Measurements from ENCODE around the gene SLC10A7. TPM values are rescaled to one million over a fixed set of nuclear protein-coding genes. Genes with fewer than 3 reads are reported as not detected.

Gene SLC10A7
- total RNA-seq, 2 experiments from 2014 or later, result 10.7 to 11.0 TPM

DNA sequence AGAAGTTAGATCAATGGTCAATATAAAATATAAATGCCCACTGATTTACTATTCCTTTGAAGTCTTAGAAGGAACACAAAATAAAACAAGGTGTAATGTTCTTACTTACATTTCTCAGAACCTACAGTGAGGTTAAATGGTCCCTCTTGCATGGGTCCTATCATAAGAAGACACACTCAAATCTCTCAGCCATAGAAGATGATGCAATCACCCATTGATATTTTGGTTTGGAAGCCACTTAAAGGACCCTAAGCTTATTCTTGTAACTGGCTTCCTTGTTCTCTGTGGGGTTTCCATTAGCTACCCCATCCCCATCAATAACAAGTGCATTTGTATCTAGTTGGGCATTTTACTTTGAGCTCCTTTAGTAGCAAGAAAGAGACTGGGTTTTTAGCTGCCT, 292.3 kb downstream of the SLC10A7 start:
- peaks cover 2% of the 10 kb centered on the region for H3K9me3 Mint-ChIP-seq
- no peaks in the 10 kb centered on the region for H3K27me3 Mint-ChIP-seq
- H3K4me1 Mint-ChIP-seq (ENCODE audit: low read depth), result no peaks in the 10 kb centered on the region
- H3K36me3 Mint-ChIP-seq (ENCODE audit: low read depth), result no peaks in the 10 kb centered on the region
- TF ChIP-seq CTCF (IDR thresholded peaks at IDR 0.05), result no peak
- no peak for DNase-seq
- intact Hi-C loops (cut with micrococcal nuclease), result no loop called here
- ChIA-PET CTCF (interaction anchor here (1.1 kb wide), 1 partner anchor 868 kb away, joined by 4 read pairs; no protein-coding TSS in a partner anchor), POLR2A (no interaction called here)
- no peak for ATAC-seq
- no peak overlapping the region for H3K27ac Mint-ChIP-seq
- H3K4me3 Mint-ChIP-seq, result no peak overlapping the region

- Mint-ChIP-seq H3K27ac (no peak overlapping the region), H3K9me3 (no peaks in the 10 kb centered on the region), H3K27me3 (no peaks in the 10 kb centered on the region), H3K4me3 (no peak overlapping the region), H3K4me1 (ENCODE audit: low read depth) (no peaks in the 10 kb centered on the region), H3K36me3 (ENCODE audit: low read depth) (no peaks in the 10 kb centered on the region)
- ChIA-PET POLR2A (no interaction called here), CTCF (no interaction called here)
- ATAC-seq (no peak), DNase-seq (no peak)
- TF ChIP-seq CTCF (IDR thresholded peaks at IDR 0.05), result no peak
- intact Hi-C loops (cut with micrococcal nuclease), result no loop called here
Observed at GRCh38 chr4:146224326-146224966, 297.3 kb downstream of the SLC10A7 start.

DNA sequence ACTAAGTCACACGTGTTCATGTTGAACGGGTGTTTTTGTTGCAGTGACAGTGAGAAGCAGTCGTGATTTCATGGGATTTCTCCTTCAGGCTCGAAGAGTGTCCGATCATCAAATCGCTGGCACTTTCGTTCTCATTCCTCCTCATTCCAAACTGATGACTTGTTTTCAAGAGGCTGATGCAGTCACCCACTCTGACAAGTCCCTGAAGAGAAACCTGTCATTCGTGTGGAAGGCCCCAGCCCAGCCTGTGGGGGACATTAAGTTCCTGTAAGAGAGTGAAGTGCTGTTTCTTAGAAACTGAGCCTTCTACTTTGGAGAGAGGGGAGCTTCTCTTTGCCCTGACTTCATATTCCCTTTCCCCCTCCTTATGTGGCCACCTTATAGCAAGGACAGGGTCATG, 299.4 kb downstream of the SLC10A7 start:
- H3K36me3 Mint-ChIP-seq (ENCODE audit: low read depth), result no peaks in the 10 kb centered on the region
- no peaks in the 10 kb centered on the region for H3K9me3 Mint-ChIP-seq
- no peaks in the 10 kb centered on the region for H3K4me1 Mint-ChIP-seq (ENCODE audit: low read depth)
- no peak overlapping the region for H3K27ac Mint-ChIP-seq
- ChIA-PET POLR2A (no interaction called here), CTCF (no interaction called here)
- no peak for TF ChIP-seq CTCF (IDR thresholded peaks at IDR 0.05)
- no peak overlapping the region for H3K4me3 Mint-ChIP-seq
- intact Hi-C loops (cut with micrococcal nuclease), result no loop called here
- H3K27me3 Mint-ChIP-seq, result no peaks in the 10 kb centered on the region
- DNase-seq (no peak), ATAC-seq (no peak)

GRCh38 chr4:146214238-146214637, 307.5 kb downstream of the SLC10A7 start, which contains the start of gene REELD1:
Gene REELD1 (plus strand): TSS chr4:146214538. CDS start chr4:146216953, 2,415 bp downstream.
- ChIA-PET POLR2A (no interaction called here), CTCF (no interaction called here)
- Mint-ChIP-seq H3K4me3 (no peak within 1 kb of the TSS), H3K27ac (no peak within 1 kb of the TSS), H3K36me3 (ENCODE audit: low read depth) (no peaks in the 10 kb centered on the region), H3K27me3 (no peaks in the 10 kb centered on the region), H3K4me1 (ENCODE audit: low read depth) (no peaks in the 10 kb centered on the region), H3K9me3 (no peaks in the 10 kb centered on the region)
- ATAC-seq (no peak), DNase-seq (no peak)
- intact Hi-C loops (cut with micrococcal nuclease), result no loop called here
- no peak for TF ChIP-seq CTCF (IDR thresholded peaks at IDR 0.05)

GRCh38 chr4:146212781-146213180, 309.0 kb downstream of the SLC10A7 start:
- DNase-seq (no peak), ATAC-seq (no peak)
- H3K27ac Mint-ChIP-seq, result no peak overlapping the region
- no peak overlapping the region for H3K4me3 Mint-ChIP-seq
- peaks cover 3% of the 10 kb centered on the region for H3K27me3 Mint-ChIP-seq
- POLR2A ChIA-PET, result no interaction called here
- no peak for TF ChIP-seq CTCF (IDR thresholded peaks at IDR 0.05)
- CTCF ChIA-PET, result no interaction called here
- intact Hi-C loops (cut with micrococcal nuclease), result no loop called here
- H3K9me3 Mint-ChIP-seq, result no peaks in the 10 kb centered on the region
- no peaks in the 10 kb centered on the region for H3K4me1 Mint-ChIP-seq (ENCODE audit: low read depth)
- no peaks in the 10 kb centered on the region for H3K36me3 Mint-ChIP-seq (ENCODE audit: low read depth)

Data from activated CD8-positive, alpha-beta T cell treated with anti-CD3 and anti-CD28 coated beads for 36 hours (primary cell).